ENCODE measurements around the gene BSX.

BSX gene

GRCh38 chr11:122963961-122964360, 17.7 kb downstream of the BSX start:
- no peak for DNase-seq

DNA sequence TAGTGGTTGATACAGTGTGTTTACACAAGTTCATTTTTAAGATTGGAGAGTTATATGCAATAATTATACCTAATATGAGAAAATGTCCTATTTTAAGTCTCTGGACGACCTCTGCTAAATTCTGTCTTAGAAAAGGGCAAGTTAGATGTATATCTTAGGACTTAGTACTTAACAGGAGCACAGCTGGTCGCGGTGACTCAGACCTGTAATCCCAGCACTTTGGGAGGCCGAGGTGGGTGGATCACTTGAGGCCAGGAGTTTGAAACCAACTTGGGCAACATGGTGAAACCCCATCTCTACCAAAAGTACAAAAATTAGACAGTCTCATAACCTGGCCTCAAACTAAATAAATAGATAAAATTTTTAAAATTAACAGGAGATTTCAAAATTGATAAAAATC, 27.2 kb downstream of the BSX start:
- DNase-seq, result no peak

DNA sequence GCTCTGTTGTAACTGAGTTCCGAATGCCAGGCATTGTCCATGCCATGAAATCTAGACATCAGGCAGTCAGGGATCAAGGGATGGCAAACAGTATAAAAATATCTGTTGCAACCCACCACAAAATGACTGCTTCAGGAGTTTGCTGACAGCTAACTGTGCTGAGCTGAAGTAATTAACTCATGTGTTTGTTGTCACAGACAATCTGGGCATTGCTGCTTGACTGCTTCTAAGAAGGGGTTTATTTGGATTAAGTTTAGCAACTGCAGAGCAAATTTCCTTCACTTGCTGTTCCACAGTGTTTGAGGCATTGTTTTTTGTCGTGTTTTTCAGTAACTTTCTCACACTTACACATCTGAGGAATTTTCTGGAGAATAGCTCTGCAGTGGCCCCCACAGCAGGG, 30.4 kb downstream of the BSX start:
- no peak for DNase-seq

GRCh38 chr11:122938557-122938956, 43.1 kb downstream of the BSX start:
- DNase-seq, result no peak

DNA sequence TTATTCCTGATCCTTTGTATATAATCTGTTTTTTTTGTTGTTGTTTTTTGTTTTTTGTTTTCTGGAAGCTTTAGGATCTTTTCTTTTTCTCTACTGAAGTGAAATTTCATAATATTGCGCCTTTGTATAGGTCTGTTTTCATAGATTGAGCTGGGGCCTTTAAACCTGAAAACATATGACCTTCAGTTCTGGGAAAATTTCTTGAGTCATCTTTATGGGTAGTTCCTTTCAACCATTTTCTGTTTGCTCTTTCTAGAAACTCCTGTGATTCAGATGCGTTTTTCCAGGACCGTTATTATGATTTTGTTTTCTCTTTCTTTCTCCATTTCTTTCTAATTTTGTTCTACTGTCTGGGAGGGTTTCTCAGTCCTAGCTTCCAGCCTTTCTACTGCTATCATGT, 43.7 kb downstream of the BSX start:
- no peak for DNase-seq

- DNase-seq, result no peak
Observed at GRCh38 chr11:122933416-122933815, 48.2 kb downstream of the BSX start.

DNA sequence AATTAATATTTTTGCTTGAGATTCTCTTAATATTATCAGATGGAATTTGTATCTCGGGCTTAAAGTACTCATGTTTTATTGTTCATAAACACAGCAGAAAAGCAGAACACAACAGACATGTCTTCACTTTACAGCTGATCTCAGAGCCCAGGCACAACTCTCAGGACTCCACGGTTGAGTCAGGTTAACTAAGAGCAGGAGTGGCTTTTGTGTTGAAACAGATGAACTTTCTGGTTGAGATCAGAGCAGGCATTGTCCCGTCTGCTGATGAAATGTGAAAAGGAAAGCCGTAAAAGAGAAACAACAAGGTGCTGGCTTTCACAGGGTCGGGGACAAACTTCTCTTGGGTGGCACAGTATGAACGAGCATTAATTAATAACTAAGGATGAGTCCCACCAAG, 50.1 kb downstream of the BSX start:
- DNase-seq, result no peak

All from nucleus accumbens (tissue), 56 donors.